Adrenal gland (tissue), 5 donors: ENCODE measurements around the gene KIF26A.

Source experiments
- CTCF ChIP-seq, 6 experiments: fragments of 450-650 bp in 4 of 6; fragments of 200-600 bp in 2 of 6; sonication (generic) in 1 of 6; IDR thresholded peaks; 1 replicate in 5 of 6; 2 replicates in 1 of 6; pipeline versions ENCODE4 v1.5.1 to v1.8.0; 2016 to 2021; ENCODE audit warnings: antibody characterized with exemption in 6 of 6, mild to moderate bottlenecking in 2 of 6, moderate library complexity in 1 of 6
- POLR2A ChIP-seq, 2 donors: fragments of 450-650 bp; IDR thresholded peaks; one replicate each; pipeline ENCODE4 v1.6.1; 2017; ENCODE audit warnings: antibody characterized with exemption in 2 of 2, mild to moderate bottlenecking in 2 of 2, moderate library complexity in 1 of 2
- donor health status: DM: no; HTN: no; CAD: no.

- TF ChIP-seq CTCF (IDR thresholded peaks at IDR 0.05) (no peak), POLR2A (IDR thresholded peaks at IDR 0.05) (no peak)
Measured at GRCh38 chr14:104213301-104214034, 75.1 kb downstream of the KIF26A start.
